ENCODE data around the gene MAP2K2. TPM values are rescaled to one million over a fixed set of nuclear protein-coding genes. Genes with fewer than 3 reads are reported as not detected.

MAP2K2 gene
- total RNA-seq, 1 experiment from 2014 or later, result 126 TPM

DNA sequence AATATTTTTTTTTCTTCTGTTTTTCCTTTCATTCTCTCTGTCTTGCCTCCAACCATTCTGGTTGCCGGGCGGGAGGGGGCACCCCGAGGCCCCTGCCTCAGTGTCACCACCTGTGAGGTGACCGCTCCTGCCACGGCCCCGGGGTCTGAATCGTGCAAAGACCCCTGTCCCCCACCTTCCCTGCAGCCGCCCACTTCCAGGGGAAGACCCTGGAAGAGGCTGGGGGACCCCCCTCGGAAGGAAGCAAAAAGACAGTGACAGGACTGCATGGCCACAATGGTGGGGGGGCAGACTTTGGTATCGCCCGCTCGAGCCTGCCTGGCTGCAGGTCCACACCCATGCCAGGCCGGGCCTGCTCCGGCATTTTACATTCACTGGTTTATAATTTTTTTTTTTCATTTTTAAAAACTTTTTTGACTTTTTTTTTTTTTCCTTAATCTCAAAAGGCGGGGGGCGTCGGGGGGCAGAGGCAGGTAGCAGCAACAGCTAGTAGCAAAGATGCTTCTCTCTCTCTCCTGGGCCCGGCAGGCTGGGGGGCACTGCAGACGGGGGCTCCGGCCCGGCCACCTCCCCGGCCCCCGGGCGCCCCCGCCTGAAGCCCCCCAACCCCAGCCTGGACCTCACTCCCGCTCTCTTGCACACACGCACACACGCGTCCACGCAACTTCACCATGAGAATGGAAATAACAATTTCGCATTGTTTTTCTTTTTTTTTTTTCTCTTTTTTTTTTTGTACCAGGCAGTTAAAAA, 79.8 kb downstream of the MAP2K2 start:
- DNase-seq (ENCODE audit: low read depth), result no peak

GRCh38 chr19:4043401-4043800, 80.5 kb downstream of the MAP2K2 start:
- no peak for DNase-seq (ENCODE audit: low read depth)

- no peak for DNase-seq (ENCODE audit: low read depth)
Observed at GRCh38 chr19:4042731-4043082, 81.2 kb downstream of the MAP2K2 start.

GRCh38 chr19:4042064-4042730, 81.7 kb downstream of the MAP2K2 start:
- no peak for DNase-seq (ENCODE audit: low read depth)

Other genes with a start within 250 kb of the MAP2K2 start
- not detected in 2 replicates for gene ATCAY, start 243.4 kb downstream of the MAP2K2 start, total RNA-seq (2014; rRNA removed; shearing (Covaris generic))
- gene NMRK2, start 191.1 kb downstream of the MAP2K2 start, total RNA-seq (2014; rRNA removed; shearing (Covaris generic)), result not detected in 2 replicates
- 54.1 and 74.7 TPM in 2 replicates for gene DAPK3, start 153.0 kb downstream of the MAP2K2 start, total RNA-seq (2014; rRNA removed; shearing (Covaris generic))
- gene EEF2, start 138.7 kb downstream of the MAP2K2 start, total RNA-seq (2014; rRNA removed; shearing (Covaris generic)), result 579 and 603 TPM in 2 replicates
- gene PIAS4, start 116.4 kb downstream of the MAP2K2 start, total RNA-seq (2014; rRNA removed; shearing (Covaris generic)), result 12.5 and 15.9 TPM in 2 replicates
- 4.3 and 10.2 TPM in 2 replicates for gene ZBTB7A, start 57.2 kb downstream of the MAP2K2 start, total RNA-seq (2014; rRNA removed; shearing (Covaris generic))
- gene CREB3L3, start 29.5 kb upstream of the MAP2K2 start, total RNA-seq (2014; rRNA removed; shearing (Covaris generic)), result not detected in 2 replicates
- 11.5 and 28.4 TPM in 2 replicates for gene SIRT6, start 58.4 kb upstream of the MAP2K2 start, total RNA-seq (2014; rRNA removed; shearing (Covaris generic))
- gene ANKRD24, start 58.6 kb upstream of the MAP2K2 start, total RNA-seq (2014; rRNA removed; shearing (Covaris generic)), result under 0.01 and 0.12 TPM in 2 replicates
- gene EBI3, start 105.4 kb upstream of the MAP2K2 start, total RNA-seq (2014; rRNA removed; shearing (Covaris generic)), result 0.39 and 1.1 TPM in 2 replicates
- 20.3 and 22.3 TPM in 2 replicates for gene YJU2, start 123.0 kb upstream of the MAP2K2 start, total RNA-seq (2014; rRNA removed; shearing (Covaris generic))
- 0.12 TPM in 1 of 2 replicates, not detected in the other for gene SHD, start 155.1 kb upstream of the MAP2K2 start, total RNA-seq (2014; rRNA removed; shearing (Covaris generic))
- gene TMIGD2, start 178.3 kb upstream of the MAP2K2 start, total RNA-seq (2014; rRNA removed; shearing (Covaris generic)), result not detected in 2 replicates
- 9.7 and 11.3 TPM in 2 replicates for gene FSD1, start 180.5 kb upstream of the MAP2K2 start, total RNA-seq (2014; rRNA removed; shearing (Covaris generic))
- 30.2 and 38.4 TPM in 2 replicates for gene STAP2, start 214.7 kb upstream of the MAP2K2 start, total RNA-seq (2014; rRNA removed; shearing (Covaris generic))
- 4.0 and 4.8 TPM in 2 replicates for gene MPND, start 219.4 kb upstream of the MAP2K2 start, total RNA-seq (2014; rRNA removed; shearing (Covaris generic))

Measured in RPMI7951 (cell line).